T-helper 2 cell (primary cell): ENCODE data around the gene HLCS.
A peak's percentile ranks its signal among the peaks of the same experiment; 100 is the strongest.
"Not testable (repeated sequence)": the region's sequence is repeated elsewhere in the genome, so short reads cannot be mapped to it uniquely, and the experiment has no call there.

Experiments
- DNase-seq, 5 experiments: peaks; one replicate each; pipeline versions ENCODE4 v3.0.0 to v3.0.0-alpha.2; 2012 to 2022

The HLCS gene

DNA sequence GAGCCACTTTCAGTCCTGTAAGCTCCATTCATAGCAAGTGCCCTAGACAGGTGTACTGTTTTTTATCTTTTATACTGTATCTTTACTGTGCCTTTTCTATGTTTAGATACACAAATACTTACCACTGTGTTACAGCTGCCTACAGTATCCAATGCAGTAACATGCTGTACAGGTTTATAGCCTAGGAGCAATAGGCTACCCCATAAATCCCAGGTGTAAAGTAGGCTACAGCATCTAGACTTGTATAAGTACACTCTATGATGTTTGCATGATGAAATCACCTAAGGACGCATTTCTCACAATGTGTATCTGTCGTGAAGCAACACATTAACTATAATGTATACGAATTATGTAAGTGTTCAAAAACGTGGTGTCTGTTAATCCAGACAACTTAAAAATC is 10.7 kb downstream of the HLCS start:
- DNase-seq: no peak

GRCh38 chr21:36952331-36952730 is 14.1 kb downstream of the HLCS start:
- not testable (repeated sequence) for DNase-seq

DNA sequence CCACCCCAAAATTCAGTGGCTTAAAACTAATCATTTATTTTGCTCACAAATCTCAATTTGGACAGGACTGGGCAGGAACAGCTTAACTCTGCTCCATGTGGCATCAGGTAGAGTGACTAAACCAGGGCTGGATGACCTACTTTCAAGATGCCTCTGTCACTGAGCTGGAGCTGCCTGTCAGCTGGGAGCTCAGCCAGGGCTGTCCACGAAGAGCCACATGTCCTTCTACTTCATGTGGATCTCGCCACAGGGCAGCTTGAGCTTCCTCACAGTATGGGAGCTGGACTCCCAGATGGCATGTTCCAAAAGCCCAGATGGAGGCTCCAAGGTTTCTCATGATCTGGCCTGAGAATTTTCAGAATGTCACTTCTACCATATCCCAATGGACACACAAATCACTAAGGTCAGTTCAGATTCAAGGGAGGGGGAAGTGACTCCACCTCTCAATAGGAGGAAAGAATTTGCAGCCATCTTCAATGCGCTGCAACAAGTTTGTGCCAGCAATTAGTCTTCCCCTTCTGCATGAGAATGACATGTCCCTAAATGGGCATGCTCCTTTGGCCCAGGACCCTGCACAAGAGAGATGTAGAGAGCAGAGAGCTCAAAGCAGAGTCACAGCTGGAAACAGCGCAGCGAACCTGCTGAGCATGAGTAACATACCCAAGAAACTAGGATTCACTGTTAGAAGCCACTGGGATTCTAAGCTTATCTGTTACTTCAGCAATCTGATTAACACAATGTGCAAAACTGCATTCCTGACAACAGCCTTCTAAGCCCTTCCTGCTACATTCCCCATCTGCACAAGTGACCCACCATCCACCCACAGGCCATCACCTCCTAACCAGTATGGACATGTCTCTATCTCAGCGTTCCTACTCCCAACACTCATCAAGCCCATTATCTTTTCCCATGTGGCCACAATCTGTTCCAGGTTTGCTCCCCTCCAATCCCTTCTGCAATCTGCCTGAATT is 17.0 kb downstream of the HLCS start:
- DNase-seq: no peak

GRCh38 chr21:36948686-36949085 is 17.8 kb downstream of the HLCS start:
- no peak for DNase-seq

- no peak for DNase-seq
Observed at GRCh38 chr21:36946949-36947356, 19.5 kb downstream of the HLCS start.

DNA sequence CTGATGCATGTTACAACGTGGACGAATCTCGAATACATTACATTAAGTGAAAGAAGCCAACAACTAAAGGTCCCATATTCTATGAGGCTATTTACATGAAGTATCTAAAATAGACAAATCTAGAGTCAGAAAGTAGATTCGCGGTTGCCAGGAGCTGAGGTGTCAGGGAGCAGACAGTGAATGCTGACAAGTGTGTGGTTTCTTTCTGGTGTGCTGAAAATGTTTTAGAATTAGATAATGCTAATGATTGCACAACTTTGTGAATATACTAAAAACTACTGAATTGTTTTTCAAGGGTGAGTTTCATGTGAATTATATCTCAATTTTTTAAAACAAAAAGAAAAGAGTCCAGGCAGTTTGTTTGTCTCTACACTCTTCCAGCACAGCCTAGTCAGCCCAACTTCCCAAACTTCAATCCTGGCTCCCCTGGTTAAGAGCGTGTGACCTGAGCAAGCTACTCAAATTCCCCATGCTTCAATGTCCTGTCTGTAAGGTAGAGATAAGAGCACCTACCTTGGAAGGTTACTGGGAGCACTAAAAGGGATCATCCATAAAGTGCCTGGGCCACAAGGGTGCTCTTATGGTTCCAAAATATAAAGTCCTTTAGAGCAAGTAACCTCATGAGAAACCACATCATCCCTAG is 20.9 kb downstream of the HLCS start:
- no peak for DNase-seq

DNA sequence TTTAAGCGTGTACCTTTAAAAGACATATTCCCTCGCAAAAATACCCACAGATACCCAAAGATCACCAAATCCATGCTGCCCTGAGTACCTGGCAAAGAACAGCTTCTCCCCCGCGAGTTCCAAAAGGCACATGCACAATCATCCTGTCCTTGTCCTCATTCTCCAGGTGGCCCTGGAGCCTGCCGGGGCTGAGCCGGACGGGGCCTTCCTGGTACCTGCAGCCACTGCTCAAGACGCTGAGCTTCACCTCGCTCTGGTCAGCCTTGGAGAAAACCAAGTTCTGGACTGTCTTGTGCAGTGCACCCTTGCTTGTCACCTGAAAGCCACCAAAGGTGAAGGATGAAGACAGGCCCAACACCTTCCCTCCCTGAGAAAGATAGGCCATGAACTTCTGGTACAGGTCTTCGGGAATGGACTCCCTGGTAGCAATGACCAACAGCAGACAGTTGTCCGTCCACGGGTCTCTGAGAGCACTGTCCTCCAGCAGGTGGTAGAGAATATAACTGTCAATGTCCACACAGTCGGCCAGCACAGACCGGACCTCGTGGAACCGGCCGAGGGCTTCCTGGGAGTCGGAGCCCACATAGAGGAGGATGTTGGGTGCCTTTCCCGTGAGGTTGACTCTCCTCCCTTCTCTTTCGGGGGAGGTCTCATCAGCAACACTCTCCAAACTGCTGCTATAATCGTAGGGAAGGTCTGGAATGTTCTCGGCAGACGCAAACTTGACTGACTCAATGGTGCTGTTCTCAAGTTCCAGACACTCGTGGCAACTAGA is 29.9 kb downstream of the HLCS start:
- DNase-seq: no peak

- no peak for DNase-seq
Observed at GRCh38 chr21:36934864-36935420, 31.5 kb downstream of the HLCS start.

- no peak for DNase-seq
Observed at GRCh38 chr21:36932161-36932816, 34.2 kb downstream of the HLCS start.

GRCh38 chr21:36929622-36930021 is 36.8 kb downstream of the HLCS start:
- DNase-seq: no peak

- DNase-seq: no peak
Observed at GRCh38 chr21:36928960-36929359, 37.5 kb downstream of the HLCS start.

- DNase-seq: peak in 4 of 5 experiments; percentile 29 to 66 (median 56)
Observed at GRCh38 chr21:36927719-36928117, 38.8 kb downstream of the HLCS start.

DNA sequence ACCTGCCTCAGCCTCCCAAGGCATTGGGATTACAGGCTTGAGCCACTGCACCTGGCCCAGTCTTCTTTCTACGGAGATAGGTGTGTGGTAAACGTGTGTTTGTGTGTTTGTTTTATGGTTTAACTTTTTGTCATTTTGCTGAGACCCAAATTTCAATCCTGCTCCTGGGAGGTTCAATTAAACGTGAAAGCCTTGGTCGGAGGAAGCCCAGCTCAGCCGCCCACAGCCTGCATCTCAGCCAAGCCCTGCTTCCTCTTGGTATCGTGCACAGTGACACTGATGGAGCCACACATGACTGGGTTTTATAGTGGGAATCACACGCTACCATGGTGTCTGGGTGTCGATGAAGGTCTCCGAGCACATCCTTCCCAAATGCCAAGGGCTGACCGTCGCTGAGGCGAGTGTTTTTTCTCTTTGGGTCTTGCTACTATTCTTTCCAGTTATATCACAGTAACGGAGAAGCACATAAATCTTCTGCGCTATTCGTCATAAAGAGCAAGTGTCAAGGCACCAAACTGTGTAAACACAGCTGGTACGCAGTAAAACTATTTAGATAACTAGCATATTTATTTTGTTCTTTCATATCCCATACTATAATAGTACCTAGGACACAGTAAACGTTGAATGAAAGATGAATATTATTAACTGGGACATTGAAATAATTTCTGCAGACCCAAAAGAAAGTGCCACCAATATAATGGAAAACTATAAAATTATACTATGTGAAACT is 39.3 kb downstream of the HLCS start:
- no peak for DNase-seq

DNA sequence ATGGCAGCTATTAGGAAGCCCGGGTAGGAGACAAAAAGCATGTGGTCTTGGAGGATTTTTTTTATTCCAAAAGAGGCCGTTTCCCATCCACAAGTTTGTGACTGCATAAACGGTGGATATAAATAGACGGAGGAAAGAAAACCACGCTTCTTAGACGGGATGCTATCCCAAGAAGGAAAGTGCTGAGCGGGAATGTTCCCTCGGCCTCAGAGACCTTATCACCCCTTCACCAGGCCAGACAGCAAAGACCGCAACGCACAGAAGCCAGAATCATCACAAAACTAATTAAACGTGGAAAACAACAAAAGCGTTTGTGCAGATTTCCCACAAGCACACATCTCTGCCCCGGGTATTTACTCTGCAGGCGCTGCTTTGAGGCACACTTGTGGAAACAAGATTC is 43.2 kb downstream of the HLCS start:
- no peak for DNase-seq

- DNase-seq: no peak
Observed at GRCh38 chr21:36922861-36923260, 43.6 kb downstream of the HLCS start.

DNA sequence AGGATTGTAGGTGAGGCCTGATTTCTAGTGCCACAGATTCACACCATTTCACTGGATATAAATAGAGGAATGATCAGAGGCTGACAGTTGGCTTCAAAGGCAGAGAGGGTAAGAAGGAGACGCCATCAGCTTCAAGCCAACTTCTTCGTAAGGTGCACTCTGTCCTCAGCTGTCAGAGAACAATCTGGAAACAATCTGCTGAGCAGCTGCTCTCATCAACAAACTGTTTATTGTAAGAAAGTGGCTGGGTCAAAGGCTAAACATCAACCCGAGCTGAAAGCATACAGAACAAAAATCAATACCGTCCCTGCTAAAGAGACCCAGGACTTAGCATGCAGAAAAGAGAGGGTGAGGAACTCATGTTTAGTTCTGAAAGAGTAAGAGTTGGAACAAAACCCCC is 48.2 kb downstream of the HLCS start:
- DNase-seq: no peak

DNA sequence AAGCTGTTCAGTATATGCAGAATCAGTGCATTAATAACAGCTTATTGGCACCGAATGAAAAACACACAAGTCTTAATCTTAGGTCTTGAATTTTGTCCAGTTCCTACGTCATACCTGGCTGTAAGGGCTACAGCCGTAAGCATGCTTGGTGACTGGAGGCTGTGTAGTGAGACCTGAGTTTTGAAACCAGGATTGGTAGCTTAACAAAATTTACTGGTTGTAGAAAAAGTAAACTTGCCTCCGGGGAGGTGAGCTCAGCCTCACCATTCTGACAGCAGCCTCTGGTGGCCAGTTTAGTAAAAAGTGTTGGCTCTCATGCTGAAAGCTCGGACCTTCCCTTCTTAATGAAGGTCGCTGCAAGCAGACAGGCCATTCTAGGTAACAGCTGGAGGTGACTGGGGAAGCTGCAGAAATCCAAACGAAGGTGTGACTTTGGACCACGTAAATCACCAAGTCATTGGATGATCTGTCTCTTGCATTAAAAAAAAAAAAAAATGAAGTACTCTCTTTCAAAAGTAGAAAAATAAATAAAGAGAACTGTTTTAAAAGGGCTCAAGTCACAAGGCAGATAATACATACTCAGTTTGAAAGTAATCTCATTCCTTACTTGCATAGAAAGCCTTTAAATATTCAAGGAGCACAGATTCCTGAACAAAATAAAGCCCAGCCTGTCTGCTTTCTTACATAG is 48.9 kb downstream of the HLCS start:
- peak in 1 of 5 experiments; percentile 18 for DNase-seq

GRCh38 chr21:36916718-36917117 is 49.8 kb downstream of the HLCS start:
- peak in 1 of 5 experiments; percentile 46 for DNase-seq

DNA sequence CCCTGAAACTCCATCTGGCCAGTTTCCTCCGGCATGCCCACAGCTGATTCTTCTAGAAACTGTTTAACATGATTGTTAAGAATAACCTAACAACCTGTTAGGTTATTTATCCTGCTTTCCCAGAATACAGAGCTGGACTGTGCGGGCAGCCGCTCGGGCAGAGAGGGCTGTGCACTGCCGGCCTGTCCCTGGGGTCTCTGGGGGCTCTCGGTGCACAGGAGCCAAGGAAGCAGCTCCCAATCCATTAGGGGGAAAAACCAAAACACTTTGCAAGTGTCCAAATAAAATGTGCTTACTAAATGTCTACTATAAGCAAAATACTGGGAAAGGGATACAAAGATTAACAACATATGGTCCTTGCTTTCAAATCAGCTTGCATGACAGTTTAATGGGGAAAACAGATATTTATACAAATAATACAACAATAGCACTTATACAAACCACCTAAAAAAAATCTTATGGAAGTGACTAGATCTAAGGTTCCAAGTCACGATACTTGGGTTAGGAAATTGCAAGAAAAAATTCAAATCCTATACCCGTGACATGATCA is 50.7 kb downstream of the HLCS start:
- DNase-seq: no peak

DNA sequence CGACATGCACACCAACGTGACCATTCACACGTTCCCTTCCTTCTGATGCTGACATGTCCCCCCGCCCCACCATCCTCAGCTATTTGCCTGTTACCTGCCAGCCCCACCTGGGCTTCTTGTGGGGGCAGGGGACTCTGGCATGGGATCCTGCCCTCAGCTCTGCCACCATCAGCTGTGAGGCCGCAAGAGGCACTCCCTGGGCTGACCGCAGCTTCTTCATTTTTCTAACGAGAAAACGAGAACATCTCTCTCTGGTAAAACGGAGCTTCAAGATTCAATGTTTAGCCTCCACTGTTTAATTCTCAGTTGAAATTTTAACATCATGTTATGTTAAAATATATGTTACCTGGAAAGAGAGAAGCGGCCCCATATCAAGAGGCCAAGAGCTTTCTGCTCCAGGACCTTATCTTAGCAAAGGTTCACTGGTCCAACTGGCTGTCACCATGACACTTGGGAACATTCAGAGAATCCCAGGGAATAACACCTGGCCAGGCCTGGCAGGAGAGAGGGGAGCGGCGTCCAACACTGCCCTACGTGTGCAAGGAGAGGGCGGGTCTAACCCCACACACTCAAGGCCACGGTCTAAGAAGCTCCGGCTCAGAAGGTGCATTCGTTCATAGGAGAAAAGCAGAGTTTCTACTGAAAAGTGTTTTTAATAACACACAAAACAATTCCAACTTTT is 51.3 kb downstream of the HLCS start:
- no peak for DNase-seq
